ENCODE data around the gene RAPGEFL1. TPM values are rescaled to one million over a fixed set of nuclear protein-coding genes. Genes with fewer than 3 reads are reported as not detected.
"Not testable (repeated sequence)": the region's sequence is repeated elsewhere in the genome, so short reads cannot be mapped to it uniquely, and the experiment has no call there.

Gene RAPGEFL1
- total RNA-seq, 1 donor from 2014 or later: 3.6 TPM

GRCh38 chr17:40135817-40136216 lies 41.5 kb upstream of the RAPGEFL1 start:
- TF ChIP-seq, protein P1, sequence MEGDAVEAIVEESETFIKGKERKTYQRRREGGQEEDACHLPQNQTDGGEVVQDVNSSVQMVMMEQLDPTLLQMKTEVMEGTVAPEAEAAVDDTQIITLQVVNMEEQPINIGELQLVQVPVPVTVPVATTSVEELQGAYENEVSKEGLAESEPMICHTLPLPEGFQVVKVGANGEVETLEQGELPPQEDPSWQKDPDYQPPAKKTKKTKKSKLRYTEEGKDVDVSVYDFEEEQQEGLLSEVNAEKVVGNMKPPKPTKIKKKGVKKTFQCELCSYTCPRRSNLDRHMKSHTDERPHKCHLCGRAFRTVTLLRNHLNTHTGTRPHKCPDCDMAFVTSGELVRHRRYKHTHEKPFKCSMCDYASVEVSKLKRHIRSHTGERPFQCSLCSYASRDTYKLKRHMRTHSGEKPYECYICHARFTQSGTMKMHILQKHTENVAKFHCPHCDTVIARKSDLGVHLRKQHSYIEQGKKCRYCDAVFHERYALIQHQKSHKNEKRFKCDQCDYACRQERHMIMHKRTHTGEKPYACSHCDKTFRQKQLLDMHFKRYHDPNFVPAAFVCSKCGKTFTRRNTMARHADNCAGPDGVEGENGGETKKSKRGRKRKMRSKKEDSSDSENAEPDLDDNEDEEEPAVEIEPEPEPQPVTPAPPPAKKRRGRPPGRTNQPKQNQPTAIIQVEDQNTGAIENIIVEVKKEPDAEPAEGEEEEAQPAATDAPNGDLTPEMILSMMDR (IDR thresholded peaks at IDR 0.05): peak; percentile 10

DNA sequence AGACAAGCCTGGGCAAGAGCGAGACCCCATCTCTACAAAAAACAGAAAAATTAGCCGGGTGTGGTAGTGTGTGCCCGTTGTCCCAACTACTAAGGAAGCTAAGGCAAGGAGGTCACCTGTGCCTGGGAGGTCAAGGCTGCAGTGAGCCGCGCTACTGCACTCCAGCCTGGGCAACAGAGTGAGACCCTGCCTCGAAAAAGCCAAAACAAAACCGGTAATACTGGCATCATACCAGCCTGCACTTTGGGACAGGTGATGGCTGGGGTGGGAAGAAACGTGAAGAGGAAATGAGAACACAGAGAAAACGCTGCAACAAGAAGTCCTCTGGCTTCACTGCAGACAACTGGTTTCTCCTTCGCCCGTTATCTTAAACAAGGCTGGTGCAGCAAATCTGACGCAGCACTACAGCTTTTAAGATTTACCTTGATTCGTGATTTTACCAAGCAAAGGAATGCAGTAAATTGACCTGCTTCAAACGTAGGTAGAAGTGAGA lies 37.7 kb upstream of the RAPGEFL1 start:
- Mint-ChIP-seq H3K27ac (ENCODE audit: unreplicated experiment) (peak overlapping the region; percentile 96), H3K9me3 (ENCODE audit: low read depth) (no peaks in the 10 kb centered on the region), H3K27me3 (ENCODE audit: low read depth) (no peaks in the 10 kb centered on the region), H3K36me3 (ENCODE audit: low read depth) (peaks cover 20% of the 10 kb centered on the region), H3K4me1 (ENCODE audit: low read depth) (peaks cover 28% of the 10 kb centered on the region), H3K4me3 (ENCODE audit: unreplicated experiment) (peak overlapping the region; percentile 89)
- DNase-seq (ENCODE audit: low spot score): no peak
- TF ChIP-seq, protein P1 (IDR thresholded peaks at IDR 0.05): no peak

More at GRCh38 chr17:40135817-40136216, 41.5 kb upstream of the RAPGEFL1 start:
- H3K4me1 Mint-ChIP-seq (ENCODE audit: low read depth): peaks cover 17% of the 10 kb centered on the region
- H3K36me3 Mint-ChIP-seq (ENCODE audit: low read depth): peaks cover 41% of the 10 kb centered on the region
- no peaks in the 10 kb centered on the region for H3K27me3 Mint-ChIP-seq (ENCODE audit: low read depth)
- no peaks in the 10 kb centered on the region for H3K9me3 Mint-ChIP-seq (ENCODE audit: low read depth)
- peak overlapping the region; percentile 45 for H3K27ac Mint-ChIP-seq (ENCODE audit: unreplicated experiment)
- no peak overlapping the region for H3K4me3 Mint-ChIP-seq (ENCODE audit: unreplicated experiment)
- DNase-seq (ENCODE audit: low spot score): no peak

DNA sequence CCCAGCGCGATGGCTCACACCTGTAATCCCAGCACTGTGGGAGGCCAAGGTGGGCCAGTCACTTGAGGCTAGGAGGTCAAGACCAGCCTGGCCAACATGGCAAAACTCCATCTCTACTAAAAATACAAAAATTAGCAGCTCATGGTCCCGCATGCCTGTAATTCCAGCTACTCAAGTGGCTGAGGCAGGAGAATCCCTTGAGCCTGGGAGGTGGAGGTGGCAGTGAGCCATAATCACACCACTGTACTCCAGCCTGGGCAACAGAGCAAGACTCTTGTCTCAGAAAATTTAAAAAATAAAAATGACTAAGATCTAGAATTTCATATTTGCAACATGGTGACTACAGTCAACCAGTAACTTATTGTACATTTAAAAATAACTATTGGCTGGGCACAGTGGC lies 34.1 kb upstream of the RAPGEFL1 start:
- not testable (repeated sequence) for H3K4me3 Mint-ChIP-seq (ENCODE audit: unreplicated experiment); H3K9me3 Mint-ChIP-seq (ENCODE audit: low read depth); H3K27ac Mint-ChIP-seq (ENCODE audit: unreplicated experiment); H3K27me3 Mint-ChIP-seq (ENCODE audit: low read depth); DNase-seq (ENCODE audit: low spot score)
- peaks cover 14% of the 10 kb centered on the region for H3K36me3 Mint-ChIP-seq (ENCODE audit: low read depth)
- peaks cover 39% of the 10 kb centered on the region for H3K4me1 Mint-ChIP-seq (ENCODE audit: low read depth)

DNA sequence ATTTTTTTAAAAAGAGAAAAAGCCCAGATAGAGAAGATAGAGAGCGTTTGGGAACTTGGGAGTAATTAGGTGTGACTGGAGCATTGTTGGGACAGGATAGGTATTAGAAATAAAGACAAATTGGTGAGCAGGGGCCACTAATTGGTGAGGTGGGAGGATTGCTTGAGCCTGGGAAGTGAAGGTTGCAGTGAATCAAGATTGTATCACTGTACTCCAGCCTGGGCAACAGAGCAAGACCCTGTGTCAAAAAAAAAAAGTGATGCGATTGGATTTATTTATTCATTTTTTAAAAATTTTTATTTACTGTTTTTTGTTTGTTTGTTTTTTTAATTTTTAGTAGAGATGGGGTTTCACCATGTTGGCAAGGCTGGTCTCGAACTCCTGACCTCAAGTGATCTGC lies 31.8 kb upstream of the RAPGEFL1 start:
- Mint-ChIP-seq H3K27me3 (ENCODE audit: low read depth) (no peaks in the 10 kb centered on the region), H3K27ac (ENCODE audit: unreplicated experiment) (no peak overlapping the region), H3K4me1 (ENCODE audit: low read depth) (peaks cover 27% of the 10 kb centered on the region), H3K4me3 (ENCODE audit: unreplicated experiment) (no peak overlapping the region), H3K9me3 (ENCODE audit: low read depth) (no peaks in the 10 kb centered on the region), H3K36me3 (ENCODE audit: low read depth) (peaks cover 27% of the 10 kb centered on the region)
- TF ChIP-seq, protein P1 (IDR thresholded peaks at IDR 0.05): no peak
- no peak for DNase-seq (ENCODE audit: low spot score)

DNA sequence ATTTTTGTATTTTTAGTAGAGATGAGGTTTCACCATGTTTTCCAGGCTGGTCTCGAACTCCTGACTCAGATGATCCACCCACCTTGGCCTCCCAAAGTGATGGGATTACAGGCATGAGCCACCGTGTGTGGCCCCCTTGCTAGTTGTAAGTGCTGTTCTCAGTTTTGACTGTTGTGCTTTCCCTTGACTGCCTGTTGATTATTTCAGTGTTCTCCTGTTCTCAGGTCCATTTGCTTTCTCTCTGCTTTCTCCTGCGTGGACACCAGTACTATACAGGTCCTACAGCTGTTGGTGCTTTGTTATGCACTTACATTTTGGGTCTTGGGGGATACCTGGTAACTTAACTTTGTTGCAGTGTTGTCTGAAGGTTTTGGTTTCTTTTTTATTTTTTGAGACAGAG lies 28.7 kb upstream of the RAPGEFL1 start:
- TF ChIP-seq, protein P1 (IDR thresholded peaks at IDR 0.05): no peak
- Mint-ChIP-seq H3K4me3 (ENCODE audit: unreplicated experiment) (no peak overlapping the region), H3K4me1 (ENCODE audit: low read depth) (peaks cover 11% of the 10 kb centered on the region), H3K27ac (ENCODE audit: unreplicated experiment) (no peak overlapping the region), H3K9me3 (ENCODE audit: low read depth) (no peaks in the 10 kb centered on the region), H3K27me3 (ENCODE audit: low read depth) (no peaks in the 10 kb centered on the region), H3K36me3 (ENCODE audit: low read depth) (peaks cover 31% of the 10 kb centered on the region)
- no peak for DNase-seq (ENCODE audit: low spot score)

DNA sequence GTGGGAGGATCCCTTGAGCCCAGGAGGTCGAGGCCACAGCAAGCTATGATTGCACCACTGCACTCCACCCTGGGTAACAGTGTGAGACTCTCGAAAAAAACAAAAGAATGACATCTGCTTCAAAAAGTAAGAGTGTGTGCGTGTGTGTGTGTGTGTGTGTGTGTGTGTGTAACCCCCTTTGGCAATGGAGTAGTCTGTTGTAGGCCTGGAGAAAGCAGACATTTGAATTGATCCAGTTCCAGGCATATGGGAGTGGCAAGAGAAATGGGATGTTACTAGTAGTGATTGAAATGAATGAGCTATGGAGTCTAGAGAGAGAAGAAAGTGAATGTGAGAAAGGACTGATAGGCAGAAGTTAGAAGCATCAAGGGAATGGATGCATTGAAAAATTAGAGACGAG lies 27.0 kb upstream of the RAPGEFL1 start:
- Mint-ChIP-seq H3K9me3 (ENCODE audit: low read depth) (no peaks in the 10 kb centered on the region), H3K36me3 (ENCODE audit: low read depth) (peaks cover 40% of the 10 kb centered on the region), H3K4me1 (ENCODE audit: low read depth) (peaks cover 13% of the 10 kb centered on the region), H3K27ac (ENCODE audit: unreplicated experiment) (peak overlapping the region; percentile 43), H3K4me3 (ENCODE audit: unreplicated experiment) (no peak overlapping the region), H3K27me3 (ENCODE audit: low read depth) (no peaks in the 10 kb centered on the region)
- no peak for DNase-seq (ENCODE audit: low spot score)
- TF ChIP-seq, protein P1 (IDR thresholded peaks at IDR 0.05): no peak

Data from chondrocyte (in vitro differentiated cells).